ENCODE measurements around the gene PYDC2.
"Not testable (repeated sequence)": the region's sequence is repeated elsewhere in the genome, so short reads cannot be mapped to it uniquely, and the experiment has no call there.

The PYDC2 gene

GRCh38 chr3:191470545-191470944 is 9.6 kb downstream of the PYDC2 start:
- no peak for DNase-seq (ENCODE audit: low read depth)

- DNase-seq (ENCODE audit: low read depth), result no peak
Observed at GRCh38 chr3:191473661-191474198, 12.8 kb downstream of the PYDC2 start.

GRCh38 chr3:191476066-191476772 is 15.3 kb downstream of the PYDC2 start:
- DNase-seq (ENCODE audit: low read depth), result no peak

GRCh38 chr3:191483994-191484393 is 23.0 kb downstream of the PYDC2 start:
- DNase-seq (ENCODE audit: low read depth), result not testable (repeated sequence)

GRCh38 chr3:191484461-191484860 is 23.5 kb downstream of the PYDC2 start:
- DNase-seq (ENCODE audit: low read depth), result no peak

- no peak for DNase-seq (ENCODE audit: low read depth)
Observed at GRCh38 chr3:191492601-191493000, 31.6 kb downstream of the PYDC2 start.

GRCh38 chr3:191493336-191493735 is 32.4 kb downstream of the PYDC2 start:
- DNase-seq (ENCODE audit: low read depth), result no peak

- no peak for DNase-seq (ENCODE audit: low read depth)
Observed at GRCh38 chr3:191499307-191500080, 38.5 kb downstream of the PYDC2 start.

GRCh38 chr3:191500892-191501291 is 39.9 kb downstream of the PYDC2 start:
- DNase-seq (ENCODE audit: low read depth), result no peak

GRCh38 chr3:191502583-191502982 is 41.6 kb downstream of the PYDC2 start:
- DNase-seq (ENCODE audit: low read depth), result no peak

- DNase-seq (ENCODE audit: low read depth), result no peak
Observed at GRCh38 chr3:191509078-191509477, 48.1 kb downstream of the PYDC2 start.

Data from T-helper 22 cell (primary cell).